Ascending aorta (tissue), 2 donors: ENCODE results near the gene TMC6. TPM values are rescaled to one million over a fixed set of nuclear protein-coding genes. Genes with fewer than 3 reads are reported as not detected.

Experiments
- DNase-seq, 2 donors: peaks; one replicate each; pipeline ENCODE4 v3.0.0-alpha.2; 2019; ENCODE audit warnings: low spot score in 2 of 2
- H3K27ac ChIP-seq, 2 donors: fragments of 200-600 bp; sonication (generic); one replicate each; pipeline ENCODE4 v1.5.1; 2016 to 2017; ENCODE audit warnings: mild to moderate bottlenecking in 1 of 2
- H3K27me3 ChIP-seq: fragments of 200-600 bp; sonication (generic); one replicate; pipeline ENCODE4 v1.5.1; 2017
- H3K36me3 ChIP-seq, 2 donors: fragments of 200-600 bp; sonication (generic); one replicate each; pipeline ENCODE4 v1.5.1; 2016
- H3K4me1 ChIP-seq, 2 donors: fragments of 200-600 bp; sonication (generic); one replicate each; pipeline ENCODE4 v1.5.1; 2016 to 2017; ENCODE audit warnings: mild to moderate bottlenecking in 1 of 2
- H3K4me3 ChIP-seq, 2 donors: fragments of 200-600 bp; sonication (generic); one replicate each; pipeline ENCODE4 v1.5.1; 2016 to 2017; ENCODE audit warnings: mild to moderate bottlenecking in 1 of 2
- H3K9me3 ChIP-seq, 2 donors: fragments of 200-600 bp; sonication (generic); one replicate each; pipeline ENCODE4 v1.5.1; 2016
- intact Hi-C: fragments of 100-400 bp; cut with DNase I; formaldehyde crosslinking; loops from one replicate; pipeline ENCODE4 v1.15.1; 2023
- total RNA-seq: library from RNA; depleted of rRNA; stranded (reverse); fragments of >200 nt; gene quantifications from one replicate; pipeline ENCODE4 v1.1.0, GENCODE V29; 2016
- TF ChIP-seq, protein P1 (sequence below), 3 experiments: fragments of 200-600 bp in 2 of 3; fragments of 450-650 bp in 1 of 3; sonication (generic) in 2 of 3; IDR thresholded peaks; one replicate each; pipeline ENCODE4 v1.5.1; 2016 to 2019; ENCODE audit warnings: antibody characterized with exemption in 3 of 3, mild to moderate bottlenecking in 1 of 3, moderate library complexity in 1 of 3

Gene TMC6
- total RNA-seq, 1 donor from 2014 or later, result 173 TPM

DNA sequence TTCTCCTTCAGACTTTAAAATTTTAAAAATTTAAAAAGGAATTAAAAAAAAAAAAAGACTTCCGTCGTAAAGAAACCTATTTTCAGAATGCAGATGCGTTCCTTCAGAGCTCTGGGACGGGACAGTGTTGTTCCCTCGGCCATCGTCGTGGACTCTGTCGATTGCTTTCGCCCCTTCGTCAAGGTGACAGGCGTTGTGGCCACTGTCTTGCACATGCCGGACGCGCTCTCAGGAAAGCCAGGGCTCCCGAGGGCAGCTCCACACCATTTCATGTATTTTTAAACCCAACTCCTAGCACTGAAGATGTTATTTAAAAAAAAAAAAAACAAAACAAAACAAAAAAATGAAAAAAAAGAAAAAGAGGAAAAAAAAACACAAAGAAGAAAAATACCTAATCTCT, 22.3 kb downstream of the TMC6 start:
- Histone ChIP-seq H3K9me3 (no peaks in the 10 kb centered on the region), H3K36me3 (peaks cover 43 to 50% of the 10 kb centered on the region in 2 donors), H3K27me3 (no peaks in the 10 kb centered on the region), H3K27ac (no peak overlapping the region), H3K4me1 (no peaks in the 10 kb centered on the region), H3K4me3 (no peak overlapping the region)
- intact Hi-C loops, result no loop called here
- DNase-seq, result no peak
- TF ChIP-seq, protein P1, sequence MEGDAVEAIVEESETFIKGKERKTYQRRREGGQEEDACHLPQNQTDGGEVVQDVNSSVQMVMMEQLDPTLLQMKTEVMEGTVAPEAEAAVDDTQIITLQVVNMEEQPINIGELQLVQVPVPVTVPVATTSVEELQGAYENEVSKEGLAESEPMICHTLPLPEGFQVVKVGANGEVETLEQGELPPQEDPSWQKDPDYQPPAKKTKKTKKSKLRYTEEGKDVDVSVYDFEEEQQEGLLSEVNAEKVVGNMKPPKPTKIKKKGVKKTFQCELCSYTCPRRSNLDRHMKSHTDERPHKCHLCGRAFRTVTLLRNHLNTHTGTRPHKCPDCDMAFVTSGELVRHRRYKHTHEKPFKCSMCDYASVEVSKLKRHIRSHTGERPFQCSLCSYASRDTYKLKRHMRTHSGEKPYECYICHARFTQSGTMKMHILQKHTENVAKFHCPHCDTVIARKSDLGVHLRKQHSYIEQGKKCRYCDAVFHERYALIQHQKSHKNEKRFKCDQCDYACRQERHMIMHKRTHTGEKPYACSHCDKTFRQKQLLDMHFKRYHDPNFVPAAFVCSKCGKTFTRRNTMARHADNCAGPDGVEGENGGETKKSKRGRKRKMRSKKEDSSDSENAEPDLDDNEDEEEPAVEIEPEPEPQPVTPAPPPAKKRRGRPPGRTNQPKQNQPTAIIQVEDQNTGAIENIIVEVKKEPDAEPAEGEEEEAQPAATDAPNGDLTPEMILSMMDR (IDR thresholded peaks at IDR 0.05), result no peak

DNA sequence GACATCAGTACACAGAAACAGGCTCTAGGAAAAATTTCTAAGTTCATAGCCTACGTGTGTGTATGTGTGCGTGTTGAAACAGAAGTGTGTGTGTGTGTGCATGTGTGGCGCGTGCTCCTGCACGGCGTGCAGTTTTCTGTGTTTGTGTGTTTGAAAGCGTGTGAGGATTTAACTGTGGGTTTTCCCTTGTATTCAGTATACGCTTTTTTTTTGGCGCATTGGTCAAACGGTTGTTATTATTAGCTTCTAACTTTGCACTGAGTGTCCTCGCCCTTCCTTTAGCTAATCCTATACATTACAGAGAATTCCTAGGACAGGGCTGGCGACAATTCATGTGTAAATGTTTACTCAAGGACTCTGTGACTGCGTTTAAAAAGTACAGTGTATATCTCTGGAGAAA, 23.0 kb downstream of the TMC6 start:
- Histone ChIP-seq H3K4me1 (no peaks in the 10 kb centered on the region), H3K9me3 (no peaks in the 10 kb centered on the region), H3K27ac (no peak overlapping the region), H3K36me3 (peaks cover 45 to 50% of the 10 kb centered on the region in 2 donors), H3K4me3 (no peak overlapping the region), H3K27me3 (no peaks in the 10 kb centered on the region)
- no peak for DNase-seq
- intact Hi-C loops, result no loop called here
- TF ChIP-seq, protein P1 (IDR thresholded peaks at IDR 0.05), result no peak

GRCh38 chr17:78105101-78105500, 23.5 kb downstream of the TMC6 start:
- no peak overlapping the region for H3K4me3 ChIP-seq
- peaks cover 49 to 50% of the 10 kb centered on the region in 2 donors for H3K36me3 ChIP-seq
- no peaks in the 10 kb centered on the region for H3K27me3 ChIP-seq
- H3K4me1 ChIP-seq, result no peaks in the 10 kb centered on the region
- TF ChIP-seq, protein P1 (IDR thresholded peaks at IDR 0.05), result no peak
- no peaks in the 10 kb centered on the region for H3K9me3 ChIP-seq
- intact Hi-C loops, result no loop called here
- DNase-seq, result no peak
- no peak overlapping the region for H3K27ac ChIP-seq

GRCh38 chr17:78104540-78104941, 24.0 kb downstream of the TMC6 start:
- no peak for DNase-seq
- Histone ChIP-seq H3K36me3 (peaks cover 50 to 55% of the 10 kb centered on the region in 2 donors), H3K27ac (no peak overlapping the region), H3K9me3 (no peaks in the 10 kb centered on the region), H3K27me3 (no peaks in the 10 kb centered on the region), H3K4me1 (no peaks in the 10 kb centered on the region), H3K4me3 (no peak overlapping the region)
- TF ChIP-seq, protein P1 (IDR thresholded peaks at IDR 0.05), result no peak
- intact Hi-C loops, result no loop called here

GRCh38 chr17:78103311-78103710, 25.2 kb downstream of the TMC6 start:
- no peak for DNase-seq

More at GRCh38 chr17:78103311-78103710, 25.2 kb downstream of the TMC6 start:
- no peaks in the 10 kb centered on the region for H3K4me1 ChIP-seq
- no peak overlapping the region for H3K4me3 ChIP-seq
- H3K36me3 ChIP-seq, result peaks cover 57 to 67% of the 10 kb centered on the region in 2 donors
- H3K27me3 ChIP-seq, result no peaks in the 10 kb centered on the region
- TF ChIP-seq, protein P1 (IDR thresholded peaks at IDR 0.05), result no peak
- intact Hi-C loops, result no loop called here
- H3K27ac ChIP-seq, result no peak overlapping the region
- H3K9me3 ChIP-seq, result no peaks in the 10 kb centered on the region
